Liver (tissue), 9 donors: Measurements from ENCODE around the gene FAM204A. TPM values are rescaled to one million over a fixed set of nuclear protein-coding genes. Genes with fewer than 3 reads are reported as not detected.

Source experiments
- DNase-seq: peaks from one replicate; pipeline ENCODE4 v3.0.0-alpha.2; 2017; ENCODE audit warnings: low spot score
- H3K27ac ChIP-seq, 2 donors: one replicate each; pipeline ENCODE4 v1.7.0; 2013; ENCODE audit warnings: inconsistent platforms in 2 of 2, low read length in 2 of 2, control low read depth in 1 of 2, low read depth in 1 of 2, mild to moderate bottlenecking in 1 of 2
- H3K27me3 ChIP-seq, 4 donors: one replicate each; pipeline versions ENCODE4 v1.6.1 to v1.7.0; 2013; ENCODE audit warnings: low read length in 3 of 4, inconsistent platforms in 1 of 4, mild to moderate bottlenecking in 1 of 4, moderate library complexity in 1 of 4; ENCODE audit not compliant: control insufficient read depth in 4 of 4, insufficient read depth in 4 of 4
- H3K36me3 ChIP-seq, 4 donors: one replicate each; pipeline versions ENCODE4 v1.6.1 to v1.7.0; 2013; ENCODE audit warnings: low read length in 3 of 4, mild to moderate bottlenecking in 3 of 4, low read depth in 1 of 4, moderate library complexity in 1 of 4; ENCODE audit not compliant: control insufficient read depth in 4 of 4, insufficient read depth in 3 of 4
- H3K4me1 ChIP-seq, 4 donors: one replicate each; pipeline versions ENCODE4 v1.6.1 to v1.7.0; 2013; ENCODE audit warnings: low read length in 3 of 4, mild to moderate bottlenecking in 3 of 4, moderate library complexity in 1 of 4; ENCODE audit not compliant: control insufficient read depth in 4 of 4, insufficient read depth in 4 of 4
- H3K4me3 ChIP-seq, 3 donors: one replicate each; pipeline versions ENCODE4 v1.6.1 to v1.7.0; 2013; ENCODE audit warnings: low read length in 3 of 3, control low read depth in 1 of 3, low read depth in 1 of 3, mild to moderate bottlenecking in 1 of 3
- H3K9ac ChIP-seq, 2 donors: one replicate each; pipeline ENCODE4 v1.7.0; 2013; ENCODE audit warnings: low read length in 2 of 2, mild to moderate bottlenecking in 2 of 2, moderate library complexity in 2 of 2, control low read depth in 1 of 2, low read depth in 1 of 2
- H3K9me3 ChIP-seq, 4 donors: one replicate each; pipeline versions ENCODE4 v1.6.1 to v1.7.0; 2013; ENCODE audit warnings: low read length in 3 of 4; ENCODE audit not compliant: control insufficient read depth in 4 of 4
- ATF3 ChIP-seq: IDR thresholded peaks from 2 replicates; pipeline ENCODE4 v1.6.1; 2016; ENCODE audit warnings: antibody characterized with exemption
- CTCF ChIP-seq: fragments of 150-350 bp; IDR thresholded peaks from 2 replicates; pipeline ENCODE4 v1.5.1; 2017; ENCODE audit warnings: improper control_type of control experiment, low read depth, low read length; ENCODE audit not compliant: missing input control
- EGR1 ChIP-seq, 2 donors: IDR thresholded peaks; 2 replicates each; pipeline ENCODE4 v1.6.1; 2016 to 2018; ENCODE audit warnings: antibody characterized with exemption in 2 of 2, low read depth in 2 of 2
- FOXA1 ChIP-seq: IDR thresholded peaks from 2 replicates; pipeline ENCODE4 v1.6.1; 2016; ENCODE audit warnings: antibody characterized with exemption
- FOXA2 ChIP-seq: IDR thresholded peaks from 2 replicates; pipeline ENCODE4 v1.6.1; 2016; ENCODE audit warnings: antibody characterized with exemption
- GABPA ChIP-seq, 2 donors: IDR thresholded peaks in 1 of 2; conservative IDR thresholded peaks in 1 of 2; 2 replicates each; pipeline ENCODE4 v1.6.1; 2016; ENCODE audit warnings: antibody characterized with exemption in 2 of 2, mild to moderate bottlenecking in 1 of 2, moderate library complexity in 1 of 2
- HNF4A ChIP-seq, 2 donors: conservative IDR thresholded peaks; 2 replicates each; pipeline ENCODE4 v1.6.1; 2016; ENCODE audit warnings: antibody characterized with exemption in 2 of 2, mild to moderate bottlenecking in 2 of 2
- HNF4G ChIP-seq: IDR thresholded peaks from 2 replicates; pipeline ENCODE4 v1.6.1; 2016; ENCODE audit warnings: antibody characterized with exemption
- JUND ChIP-seq, 2 donors: IDR thresholded peaks; 2 replicates each; pipeline ENCODE4 v1.6.1; 2016; ENCODE audit warnings: antibody characterized with exemption in 2 of 2
- MAX ChIP-seq: IDR thresholded peaks from 2 replicates; pipeline ENCODE4 v1.6.1; 2016; ENCODE audit warnings: antibody characterized with exemption
- RAD21 ChIP-seq, 2 donors: IDR thresholded peaks; 2 replicates each; pipeline ENCODE4 v1.6.1; 2016; ENCODE audit warnings: antibody characterized with exemption in 2 of 2, mild to moderate bottlenecking in 2 of 2
- REST ChIP-seq: IDR thresholded peaks from 2 replicates; pipeline ENCODE4 v1.6.1; 2016; ENCODE audit warnings: antibody characterized with exemption, mild to moderate bottlenecking
- RXRA ChIP-seq, 2 donors: IDR thresholded peaks; 2 replicates each; pipeline ENCODE4 v1.6.1; 2017 to 2018; ENCODE audit warnings: antibody characterized with exemption in 2 of 2, mild to moderate bottlenecking in 1 of 2
- SP1 ChIP-seq: IDR thresholded peaks from 2 replicates; pipeline ENCODE4 v1.6.1; 2018; ENCODE audit warnings: antibody characterized with exemption, mild to moderate bottlenecking
- TAF1 ChIP-seq: conservative IDR thresholded peaks from 2 replicates; pipeline ENCODE4 v1.6.1; 2016; ENCODE audit warnings: antibody characterized with exemption, mild to moderate bottlenecking
- YY1 ChIP-seq: IDR thresholded peaks from 2 replicates; pipeline ENCODE4 v1.6.1; 2016; ENCODE audit warnings: antibody characterized with exemption, mild to moderate bottlenecking
- WGBS: extraction: QIAGEN DNeasy Blood & Tissue Kit; methylation state at CpG from one replicate; pipeline ENCODE4 v1.1.7; 2013; 5-methylcytosine and 5-hydroxymethylcytosine counted together
- polyA plus RNA-seq, 2 donors: library from polyadenylated mRNA; stranded (reverse) in 1 of 2; unstranded in 1 of 2; fragments of 200-250 nt in 1 of 2; fragments of >200 nt in 1 of 2; fragmentation: Nextera tagmentation in 1 of 2; extraction: Ambion mirVana in 1 of 2; gene quantifications; one replicate each; pipeline versions ENCODE4 v1.2.1 to v1.2.3, GENCODE V29; 2013 to 2015
- total RNA-seq, 2 donors: library from RNA; depleted of rRNA; stranded (reverse); fragments of >200 nt; gene quantifications; one replicate each; pipeline ENCODE4 v1.2.3, GENCODE V29; 2014
- donor health status: healthy.
- donor health status: healthy.
- donor health status: healthy.
- donor health status: healthy.
- donor health status: healthy.

Gene FAM204A
- total and polyA plus RNA-seq, 4 donors, result 17.4 to 22.8 (median 21.3) TPM

- no peak for TF ChIP-seq CTCF
Observed at GRCh38 chr10:118258285-118258684, 83.8 kb downstream of the FAM204A start (continued).

GRCh38 chr10:118256825-118257570, 85.1 kb downstream of the FAM204A start:
- no peak overlapping the region for H3K4me3 ChIP-seq
- TF ChIP-seq MAX (no peak), FOXA1 (no peak), HNF4A (conservative IDR thresholded peaks at IDR 0.05) (no peak), REST (no peak)
- 44% methylated on average over 7 of the region's 7 CpGs for WGBS
- no peaks in the 10 kb centered on the region for H3K4me1 ChIP-seq
- H3K27ac ChIP-seq, result no peak overlapping the region
- no peak overlapping the region for H3K9ac ChIP-seq
- DNase-seq, result no peak
- peaks cover 0 to 16% (median 3%) of the 10 kb centered on the region in 4 donors for H3K27me3 ChIP-seq
- H3K36me3 ChIP-seq, result no peaks in the 10 kb centered on the region
- no peaks in the 10 kb centered on the region for H3K9me3 ChIP-seq

GRCh38 chr10:118256209-118256608, 85.9 kb downstream of the FAM204A start:
- Histone ChIP-seq H3K4me3 (no peak overlapping the region), H3K27ac (no peak overlapping the region), H3K9me3 (no peaks in the 10 kb centered on the region), H3K4me1 (no peaks in the 10 kb centered on the region), H3K27me3 (peaks cover 0 to 14% (median 3%) of the 10 kb centered on the region in 4 donors), H3K36me3 (no peaks in the 10 kb centered on the region), H3K9ac (no peak overlapping the region)
- TF ChIP-seq GABPA (IDR thresholded peaks at IDR 0.05 in 1 of 2, conservative IDR thresholded peaks at IDR 0.05 in 1 of 2), result no peak
- TF ChIP-seq TAF1, result no peak
- no peak for TF ChIP-seq JUND (IDR thresholded peaks at IDR 0.05)
- no peak for TF ChIP-seq YY1
- no peak for TF ChIP-seq MAX
- no peak for TF ChIP-seq ATF3
- no peak for TF ChIP-seq REST
- TF ChIP-seq HNF4G, result no peak
- no peak for TF ChIP-seq RAD21 (IDR thresholded peaks at IDR 0.05)
- TF ChIP-seq FOXA1, result no peak
- TF ChIP-seq EGR1 (IDR thresholded peaks at IDR 0.05; ENCODE audit: low read depth in 2 of 2), result no peak
- TF ChIP-seq RXRA (IDR thresholded peaks at IDR 0.05), result no peak
- no peak for TF ChIP-seq SP1
- TF ChIP-seq FOXA2, result no peak
- no peak for TF ChIP-seq HNF4A (conservative IDR thresholded peaks at IDR 0.05)
- DNase-seq, result no peak
- 71% methylated on average over 5 of the region's 5 CpGs for WGBS
